ENCODE measurements around the gene MYH7B.

MYH7B gene

DNA sequence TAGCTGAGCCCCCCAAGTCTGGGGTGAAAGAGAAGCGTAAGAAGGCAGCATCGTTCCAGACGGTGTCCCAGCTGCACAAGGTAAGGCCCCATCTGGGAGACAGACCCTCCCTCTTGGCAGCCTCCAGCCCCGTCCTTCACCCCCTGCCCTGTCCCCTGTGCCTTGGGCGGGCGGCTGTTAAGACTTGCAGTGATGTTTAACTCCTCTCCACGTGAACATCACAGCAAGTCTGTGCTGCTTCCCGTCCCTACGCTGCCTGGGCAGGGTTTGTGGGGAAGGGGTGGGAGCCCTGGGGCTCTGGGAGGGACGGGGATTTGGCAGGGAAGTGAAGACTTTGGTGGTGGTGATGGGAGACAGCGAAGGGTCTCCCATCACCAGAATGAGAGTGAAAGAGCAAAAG lies 34.6 kb downstream of the MYH7B start:
- H3K4me3 ChIP-seq (ENCODE audit: low read depth, low read length), result no peak overlapping the region
- DNase-seq (ENCODE audit: low read depth), result no peak
- TF ChIP-seq CTCF (IDR thresholded peaks at IDR 0.05; ENCODE audit: insufficient read depth, low read depth, low read length, missing control alignments), result no peak

GRCh38 chr20:34990661-34991214 lies 35.1 kb downstream of the MYH7B start:
- no peak for DNase-seq (ENCODE audit: low read depth)
- H3K4me3 ChIP-seq (ENCODE audit: low read depth, low read length), result no peak overlapping the region
- no peak for TF ChIP-seq CTCF (IDR thresholded peaks at IDR 0.05; ENCODE audit: insufficient read depth, low read depth, low read length, missing control alignments)

DNA sequence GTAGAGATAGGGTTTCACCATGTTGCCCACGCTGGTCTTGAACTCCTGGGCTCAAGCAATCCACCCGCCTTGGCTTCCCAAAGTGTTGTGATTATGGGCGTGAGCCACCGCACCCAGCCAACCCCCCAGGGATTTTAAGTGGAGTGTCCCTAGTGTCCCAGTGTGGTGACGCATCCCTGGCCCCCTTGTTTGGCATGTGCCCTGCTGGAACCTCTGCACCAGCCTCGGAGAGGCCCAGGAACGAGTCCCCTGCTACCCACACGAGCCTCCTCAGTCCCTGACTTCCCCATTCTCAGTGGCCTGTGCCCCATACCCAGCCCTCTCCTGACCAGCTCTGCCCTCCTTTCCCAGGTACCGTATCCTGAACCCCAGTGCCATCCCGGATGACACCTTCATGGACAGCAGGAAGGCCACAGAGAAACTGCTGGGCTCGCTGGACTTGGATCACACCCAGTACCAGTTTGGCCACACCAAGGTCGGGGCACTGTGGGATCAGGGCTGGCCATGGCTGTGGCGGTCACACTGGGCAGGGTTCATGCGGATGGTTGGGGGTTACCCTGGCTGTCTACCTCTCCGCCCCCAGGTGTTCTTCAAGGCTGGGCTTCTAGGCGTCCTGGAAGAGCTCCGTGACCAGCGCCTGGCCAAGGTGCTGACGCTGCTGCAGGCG lies 37.2 kb downstream of the MYH7B start:
- no peak for DNase-seq (ENCODE audit: low read depth)
- no peak for TF ChIP-seq CTCF (IDR thresholded peaks at IDR 0.05; ENCODE audit: insufficient read depth, low read depth, low read length, missing control alignments)
- H3K4me3 ChIP-seq (ENCODE audit: low read depth, low read length), result no peak overlapping the region

- no peak for TF ChIP-seq CTCF (IDR thresholded peaks at IDR 0.05; ENCODE audit: insufficient read depth, low read depth, low read length, missing control alignments)
These were observed 38.4 kb downstream of the MYH7B start for GRCh38 chr20:34993941-34994508.

DNA sequence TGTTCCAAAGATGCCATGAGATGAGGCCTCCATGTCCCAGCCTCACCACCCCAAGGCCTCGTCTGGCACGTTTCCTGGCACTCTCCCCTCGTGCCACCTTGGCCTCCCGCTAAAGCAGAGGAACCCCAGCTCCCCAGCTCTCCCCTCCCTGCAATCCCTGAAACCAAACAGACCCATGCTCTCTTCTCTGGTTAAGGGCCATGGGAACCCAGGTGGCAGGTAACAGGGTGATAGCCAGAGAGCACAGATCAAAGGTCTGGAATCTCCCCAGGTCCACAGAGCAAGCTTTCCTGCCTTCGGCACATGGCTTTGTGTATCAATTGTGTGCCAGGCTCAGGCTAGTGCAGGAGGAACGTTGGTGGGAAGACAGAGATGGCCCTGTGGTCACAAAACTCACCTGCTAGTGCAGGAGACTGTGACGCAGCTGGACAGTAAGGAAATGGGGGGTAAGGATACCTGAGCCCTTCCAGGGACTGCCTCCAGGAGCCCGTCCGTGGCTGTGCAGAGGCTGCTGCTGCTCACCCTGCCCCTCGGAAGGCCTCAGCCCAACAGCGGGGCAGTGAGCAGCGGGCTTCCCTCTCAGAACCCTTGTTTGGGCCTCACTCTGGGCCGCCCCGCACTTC lies 39.0 kb downstream of the MYH7B start:
- H3K4me3 ChIP-seq (ENCODE audit: low read depth, low read length), result no peak overlapping the region
- no peak for TF ChIP-seq CTCF (IDR thresholded peaks at IDR 0.05; ENCODE audit: insufficient read depth, low read depth, low read length, missing control alignments)
- no peak for DNase-seq (ENCODE audit: low read depth)

More at GRCh38 chr20:34993941-34994508, 38.4 kb downstream of the MYH7B start:
- no peak for DNase-seq (ENCODE audit: low read depth)
- H3K4me3 ChIP-seq (ENCODE audit: low read depth, low read length), result no peak overlapping the region

- no peak overlapping the region for H3K4me3 ChIP-seq (ENCODE audit: low read depth, low read length)
- no peak for DNase-seq (ENCODE audit: low read depth)
- TF ChIP-seq CTCF (IDR thresholded peaks at IDR 0.05; ENCODE audit: insufficient read depth, low read depth, low read length, missing control alignments), result no peak
These were observed 39.5 kb downstream of the MYH7B start for GRCh38 chr20:34995192-34995591.

All from GM12865 (cell line).